Measurements from ENCODE around the gene ESR2. TPM values are rescaled to one million over a fixed set of nuclear protein-coding genes. Genes with fewer than 3 reads are reported as not detected.
A peak's percentile ranks its signal among the peaks of the same experiment; 100 is the strongest.

The ESR2 gene
- total RNA-seq, 1 donor, result under 0.01 TPM

DNA sequence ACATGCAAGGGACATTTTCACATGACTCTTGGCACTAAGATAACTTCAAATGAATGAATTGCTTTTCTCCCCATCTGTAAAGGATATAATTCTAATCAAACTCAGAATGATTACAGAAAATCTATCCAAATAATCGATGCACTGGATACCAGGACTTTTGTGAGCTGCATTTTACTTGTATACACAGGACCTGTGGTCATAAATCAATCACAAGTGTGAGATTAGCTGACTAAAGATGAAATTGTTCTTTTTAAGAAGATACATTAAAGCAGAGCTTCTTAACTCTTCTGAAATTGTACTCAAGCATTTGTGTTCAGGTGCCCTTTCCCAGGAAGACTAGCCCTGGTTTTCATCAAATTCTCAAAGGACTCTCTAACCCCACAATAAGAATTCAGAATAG lies 66.3 kb downstream of the ESR2 start:
- TF ChIP-seq, protein P1, sequence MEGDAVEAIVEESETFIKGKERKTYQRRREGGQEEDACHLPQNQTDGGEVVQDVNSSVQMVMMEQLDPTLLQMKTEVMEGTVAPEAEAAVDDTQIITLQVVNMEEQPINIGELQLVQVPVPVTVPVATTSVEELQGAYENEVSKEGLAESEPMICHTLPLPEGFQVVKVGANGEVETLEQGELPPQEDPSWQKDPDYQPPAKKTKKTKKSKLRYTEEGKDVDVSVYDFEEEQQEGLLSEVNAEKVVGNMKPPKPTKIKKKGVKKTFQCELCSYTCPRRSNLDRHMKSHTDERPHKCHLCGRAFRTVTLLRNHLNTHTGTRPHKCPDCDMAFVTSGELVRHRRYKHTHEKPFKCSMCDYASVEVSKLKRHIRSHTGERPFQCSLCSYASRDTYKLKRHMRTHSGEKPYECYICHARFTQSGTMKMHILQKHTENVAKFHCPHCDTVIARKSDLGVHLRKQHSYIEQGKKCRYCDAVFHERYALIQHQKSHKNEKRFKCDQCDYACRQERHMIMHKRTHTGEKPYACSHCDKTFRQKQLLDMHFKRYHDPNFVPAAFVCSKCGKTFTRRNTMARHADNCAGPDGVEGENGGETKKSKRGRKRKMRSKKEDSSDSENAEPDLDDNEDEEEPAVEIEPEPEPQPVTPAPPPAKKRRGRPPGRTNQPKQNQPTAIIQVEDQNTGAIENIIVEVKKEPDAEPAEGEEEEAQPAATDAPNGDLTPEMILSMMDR (IDR thresholded peaks at IDR 0.05; ENCODE audit: insufficient read depth, low read length), result no peak
- DNase-seq (ENCODE audit: low read depth), result no peak
- no peak overlapping the region for H3K4me3 ChIP-seq (ENCODE audit: low read depth, low read length)

DNA sequence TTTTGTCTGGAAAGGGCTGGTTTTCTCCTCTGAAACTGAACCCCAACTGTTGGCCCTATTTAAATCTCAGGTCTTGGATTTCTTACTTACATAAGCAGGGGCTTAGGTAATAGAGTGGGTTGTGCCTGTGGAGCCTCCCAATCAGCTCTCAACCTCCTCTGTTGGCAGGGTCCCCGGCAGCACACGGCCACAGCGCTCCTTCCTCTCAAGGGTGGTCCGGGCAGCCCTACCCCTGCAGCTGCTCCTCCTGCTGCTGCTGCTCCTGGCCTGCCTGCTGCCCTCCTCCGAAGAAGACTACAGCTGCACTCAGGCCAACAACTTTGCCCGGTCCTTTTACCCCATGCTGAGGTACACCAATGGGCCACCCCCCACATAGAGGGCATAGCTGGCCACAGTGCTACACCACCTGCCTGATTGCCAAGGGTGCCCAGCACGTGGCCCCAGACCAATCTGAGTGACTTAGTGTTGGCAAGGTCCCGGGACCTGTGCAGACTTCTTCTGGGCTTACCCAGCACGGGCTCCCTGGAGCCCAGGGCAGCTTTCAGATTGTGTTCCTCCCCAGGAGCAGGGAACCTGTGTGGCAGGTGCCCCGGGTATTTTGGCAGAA lies 68.9 kb downstream of the ESR2 start:
- no peak for DNase-seq (ENCODE audit: low read depth)
- no peak overlapping the region for H3K4me3 ChIP-seq (ENCODE audit: low read depth, low read length)
- TF ChIP-seq, protein P1 (IDR thresholded peaks at IDR 0.05; ENCODE audit: insufficient read depth, low read length), result no peak

DNA sequence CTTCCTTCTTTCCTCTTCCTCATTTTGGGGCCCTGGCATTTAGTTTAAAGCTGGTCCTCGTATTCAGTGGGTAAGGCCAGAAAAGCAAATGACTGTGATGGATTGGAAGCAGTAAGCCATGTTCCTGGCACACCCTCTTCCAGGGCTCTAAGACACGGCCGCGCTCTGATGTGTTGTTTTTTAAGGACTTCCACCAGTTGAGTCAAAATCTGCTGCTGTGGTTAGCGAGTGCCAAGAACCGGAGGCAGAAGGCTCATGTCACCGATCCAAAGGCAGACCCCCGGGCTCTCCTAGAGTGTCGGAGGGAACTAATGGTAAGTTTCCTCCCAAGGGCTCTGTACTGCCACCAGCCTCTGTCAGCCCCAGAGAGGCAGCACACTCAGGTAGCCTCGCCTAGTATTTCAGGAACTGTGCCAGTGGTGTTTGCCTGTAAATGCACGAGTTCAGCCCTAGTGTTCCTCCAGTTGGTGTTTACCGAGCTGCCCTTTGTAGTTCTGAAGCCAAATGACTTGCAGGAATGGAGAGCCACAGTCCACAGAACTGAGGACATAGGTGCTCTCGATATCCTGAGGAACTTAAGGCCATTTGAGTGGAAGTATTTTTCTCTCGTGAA lies 72.7 kb downstream of the ESR2 start:
- TF ChIP-seq, protein P1 (IDR thresholded peaks at IDR 0.05; ENCODE audit: insufficient read depth, low read length), result no peak
- DNase-seq (ENCODE audit: low read depth), result no peak
- H3K4me3 ChIP-seq (ENCODE audit: low read depth, low read length), result no peak overlapping the region

DNA sequence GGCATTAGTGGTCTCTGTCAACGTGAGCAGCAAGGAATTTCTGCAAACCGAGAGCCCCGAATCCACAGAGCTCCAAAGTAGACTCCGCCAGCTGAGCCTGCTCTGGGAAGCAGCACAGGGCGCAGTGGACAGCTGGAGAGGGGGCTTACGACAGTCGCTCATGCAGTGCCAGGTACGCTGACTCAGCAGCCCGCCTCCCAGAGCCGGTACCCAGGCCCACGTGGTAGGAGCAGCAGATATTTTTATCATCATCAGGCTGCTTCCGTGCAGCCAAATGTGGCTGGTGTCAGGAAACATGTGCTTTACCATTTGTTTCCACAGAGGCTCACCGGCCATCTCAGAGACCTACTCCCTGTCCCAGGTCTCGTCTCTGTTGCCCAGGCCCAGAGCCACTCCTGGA lies 73.7 kb downstream of the ESR2 start:
- TF ChIP-seq, protein P1 (IDR thresholded peaks at IDR 0.05; ENCODE audit: insufficient read depth, low read length), result no peak
- DNase-seq (ENCODE audit: low read depth), result no peak
- no peak overlapping the region for H3K4me3 ChIP-seq (ENCODE audit: low read depth, low read length)

DNA sequence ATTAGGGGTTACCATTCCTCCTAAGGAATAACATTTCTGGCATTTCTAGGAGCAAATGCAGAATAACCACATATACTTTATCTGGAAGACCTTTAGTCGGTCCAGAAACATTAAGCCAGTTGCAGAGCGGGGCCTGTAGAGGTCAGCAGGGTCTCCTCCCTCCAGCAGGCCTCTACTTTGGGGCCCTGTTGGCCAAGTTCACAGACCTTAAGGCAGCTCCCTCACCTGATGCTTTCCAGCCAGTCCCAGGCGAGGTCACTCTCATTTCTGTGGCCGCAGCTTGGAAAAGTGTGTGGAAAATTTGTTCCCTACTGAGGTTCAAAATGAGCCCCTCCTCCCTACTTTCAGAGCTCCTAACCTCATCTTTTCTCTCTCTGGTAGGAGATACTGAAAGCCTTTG lies 74.1 kb downstream of the ESR2 start:
- H3K4me3 ChIP-seq (ENCODE audit: low read depth, low read length), result no peak overlapping the region
- DNase-seq (ENCODE audit: low read depth), result no peak
- TF ChIP-seq, protein P1 (IDR thresholded peaks at IDR 0.05; ENCODE audit: insufficient read depth, low read length), result no peak

DNA sequence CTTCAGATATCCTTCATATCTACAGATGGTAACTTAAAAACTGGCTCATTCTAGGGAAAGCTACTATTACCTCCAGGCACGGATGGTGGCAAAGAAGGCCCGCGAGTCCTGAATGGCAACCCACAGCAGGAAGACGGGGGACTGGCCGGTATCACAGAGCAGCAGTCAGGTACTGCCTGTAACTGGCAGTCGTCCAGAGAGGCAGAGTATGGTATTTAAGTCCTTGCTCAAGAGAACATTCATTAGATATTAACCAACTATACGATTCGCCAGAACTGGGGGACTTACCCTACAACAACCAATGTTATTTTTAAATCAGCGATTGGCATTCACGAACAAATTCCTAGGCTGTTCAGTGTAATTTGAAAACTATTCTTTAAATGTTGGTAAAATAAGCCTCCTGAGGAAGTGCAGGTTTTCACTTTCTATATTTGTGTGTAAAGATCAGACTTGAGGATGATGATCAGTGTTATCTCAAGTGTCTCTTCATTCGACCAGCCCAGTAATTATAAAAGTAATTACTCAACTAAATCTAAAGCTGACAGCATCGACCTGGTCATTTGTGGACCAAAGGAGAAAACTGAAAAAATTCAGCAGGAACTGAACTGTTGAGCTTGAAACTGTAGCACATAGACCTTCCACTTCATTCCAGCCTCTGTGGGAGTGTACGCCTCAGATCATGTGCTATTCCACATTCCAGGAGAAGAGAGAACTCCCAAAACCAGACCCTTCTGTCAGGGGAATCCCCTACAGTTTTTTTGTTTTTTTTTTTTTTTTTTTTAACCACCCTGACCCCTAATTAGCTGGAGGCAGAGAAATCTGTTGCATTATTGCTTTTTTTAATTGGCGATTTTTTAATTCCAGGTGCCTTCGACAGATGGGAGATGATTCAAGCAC lies 75.6 kb downstream of the ESR2 start:
- no peak overlapping the region for H3K4me3 ChIP-seq (ENCODE audit: low read depth, low read length)
- peak; percentile 20 for DNase-seq (ENCODE audit: low read depth)
- TF ChIP-seq, protein P1 (IDR thresholded peaks at IDR 0.05; ENCODE audit: insufficient read depth, low read length), result no peak

Data from fibroblast of the aortic adventitia (primary cell).